ENCODE data around the gene FOXD1.

The FOXD1 gene

GRCh38 chr5:73448463-73449136 is at the start of gene FOXD1:
Gene FOXD1, minus strand, starts transcription at chr5:73448777. Its CDS starts 415 bp downstream, at chr5:73448362.
- no peaks in the 10 kb centered on the region for H3K79me2 ChIP-seq (ENCODE audit: control insufficient read depth, low read length)
- TF ChIP-seq CTCF (IDR thresholded peaks at IDR 0.05; ENCODE audit: low read depth, low read length, poor library complexity, severe bottlenecking): no peak
- no peak for TF ChIP-seq EZH2phosphoT487 (IDR thresholded peaks at IDR 0.05; ENCODE audit: borderline replicate concordance, low read length)
- peak within 1 kb of the TSS; percentile 70 for H3K4me2 ChIP-seq (ENCODE audit: low read length)
- H3K4me1 ChIP-seq (ENCODE audit: control insufficient read depth, low read length): peaks cover 10% of the 10 kb centered on the region
- no peaks in the 10 kb centered on the region for H3F3A ChIP-seq (ENCODE audit: control insufficient read depth, insufficient read depth)
- peak within 1 kb of the TSS; percentile 68 for H3K4me3 ChIP-seq (ENCODE audit: low read length)
- no peaks in the 10 kb centered on the region for H4K20me1 ChIP-seq (ENCODE audit: control insufficient read depth, insufficient read depth, low read depth, low read length)
- H3K36me3 ChIP-seq (ENCODE audit: control insufficient read depth, low read length): no peaks in the 10 kb centered on the region
- no peak within 1 kb of the TSS for H3K27ac ChIP-seq (ENCODE audit: low read depth, low read length)
- no peaks in the 10 kb centered on the region for H3K9me3 ChIP-seq (ENCODE audit: control insufficient read depth, insufficient read depth, low read length)
- no peaks in the 10 kb centered on the region for H3K9me2 ChIP-seq (replicated peaks; ENCODE audit: control insufficient read depth, low read length)
- peaks cover 57% of the 10 kb centered on the region for H3K27me3 ChIP-seq (ENCODE audit: control insufficient read depth, low read length)

GRCh38 chr5:73497497-73498056 is 49.0 kb upstream of the FOXD1 start:
- TF ChIP-seq CTCF (IDR thresholded peaks at IDR 0.05; ENCODE audit: low read depth, low read length, poor library complexity, severe bottlenecking) (no peak), EZH2phosphoT487 (IDR thresholded peaks at IDR 0.05; ENCODE audit: borderline replicate concordance, low read length) (no peak)
- H3K36me3 ChIP-seq (ENCODE audit: control insufficient read depth, low read length): peaks cover 43% of the 10 kb centered on the region
- H3K9me2 ChIP-seq (replicated peaks; ENCODE audit: control insufficient read depth, low read length): no peaks in the 10 kb centered on the region
- H4K20me1 ChIP-seq (ENCODE audit: control insufficient read depth, insufficient read depth, low read depth, low read length): peaks cover 23% of the 10 kb centered on the region
- H3K4me2 ChIP-seq (ENCODE audit: low read length): peak overlapping the region; percentile 80
- peak overlapping the region; percentile 66 for H3K27ac ChIP-seq (ENCODE audit: low read depth, low read length)
- peaks cover 54% of the 10 kb centered on the region for H3K79me2 ChIP-seq (ENCODE audit: control insufficient read depth, low read length)
- H3K27me3 ChIP-seq (ENCODE audit: control insufficient read depth, low read length): no peaks in the 10 kb centered on the region
- H3K9me3 ChIP-seq (ENCODE audit: control insufficient read depth, insufficient read depth, low read length): no peaks in the 10 kb centered on the region
- H3F3A ChIP-seq (ENCODE audit: control insufficient read depth, insufficient read depth): peaks cover 11% of the 10 kb centered on the region
- H3K4me1 ChIP-seq (ENCODE audit: control insufficient read depth, low read length): peaks cover 27% of the 10 kb centered on the region
- peak overlapping the region; percentile 99 for H3K4me3 ChIP-seq (ENCODE audit: low read length)

- Histone ChIP-seq H3K9me3 (ENCODE audit: control insufficient read depth, insufficient read depth, low read length) (no peaks in the 10 kb centered on the region), H3K36me3 (ENCODE audit: control insufficient read depth, low read length) (peaks cover 37% of the 10 kb centered on the region), H3K4me1 (ENCODE audit: control insufficient read depth, low read length) (peaks cover 27% of the 10 kb centered on the region), H3K9me2 (replicated peaks; ENCODE audit: control insufficient read depth, low read length) (no peaks in the 10 kb centered on the region), H3K79me2 (ENCODE audit: control insufficient read depth, low read length) (peaks cover 49% of the 10 kb centered on the region), H3K4me3 (ENCODE audit: low read length) (peak overlapping the region; percentile 99), H3K27me3 (ENCODE audit: control insufficient read depth, low read length) (no peaks in the 10 kb centered on the region), H4K20me1 (ENCODE audit: control insufficient read depth, insufficient read depth, low read depth, low read length) (peaks cover 23% of the 10 kb centered on the region), H3K4me2 (ENCODE audit: low read length) (peak overlapping the region; percentile 80), H3F3A (ENCODE audit: control insufficient read depth, insufficient read depth) (peaks cover 11% of the 10 kb centered on the region), H3K27ac (ENCODE audit: low read depth, low read length) (peak overlapping the region; percentile 66)
- no peak for TF ChIP-seq EZH2phosphoT487 (IDR thresholded peaks at IDR 0.05; ENCODE audit: borderline replicate concordance, low read length)
- peak; percentile 64 for TF ChIP-seq CTCF (IDR thresholded peaks at IDR 0.05; ENCODE audit: low read depth, low read length, poor library complexity, severe bottlenecking)
These were observed 48.4 kb upstream of the FOXD1 start for GRCh38 chr5:73496984-73497457.

Data from DOHH2 (cell line).